ENCODE data around the gene FBXW2.
"Not testable (repeated sequence)": the region's sequence is repeated elsewhere in the genome, so short reads cannot be mapped to it uniquely, and the experiment has no call there.

The FBXW2 gene

DNA sequence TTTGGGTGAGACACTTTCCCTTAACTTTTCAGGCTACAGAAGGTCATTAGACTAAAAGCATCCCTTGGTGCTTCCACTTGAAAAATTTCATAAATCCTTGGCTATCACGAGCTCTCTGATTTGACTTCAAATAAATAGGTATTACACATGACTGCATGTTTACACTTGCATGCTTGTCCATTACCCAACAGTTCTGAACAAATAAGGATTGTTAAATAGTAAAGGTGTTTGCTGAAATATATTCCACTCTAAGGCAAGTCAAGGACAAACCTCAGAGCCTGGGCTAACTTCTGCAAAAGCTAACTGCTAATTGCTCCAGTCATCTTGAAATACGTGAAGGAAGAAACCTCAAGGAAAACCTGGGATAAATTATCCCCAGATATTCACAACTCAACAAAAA is 14.5 kb downstream of the FBXW2 start:
- no peak for DNase-seq

DNA sequence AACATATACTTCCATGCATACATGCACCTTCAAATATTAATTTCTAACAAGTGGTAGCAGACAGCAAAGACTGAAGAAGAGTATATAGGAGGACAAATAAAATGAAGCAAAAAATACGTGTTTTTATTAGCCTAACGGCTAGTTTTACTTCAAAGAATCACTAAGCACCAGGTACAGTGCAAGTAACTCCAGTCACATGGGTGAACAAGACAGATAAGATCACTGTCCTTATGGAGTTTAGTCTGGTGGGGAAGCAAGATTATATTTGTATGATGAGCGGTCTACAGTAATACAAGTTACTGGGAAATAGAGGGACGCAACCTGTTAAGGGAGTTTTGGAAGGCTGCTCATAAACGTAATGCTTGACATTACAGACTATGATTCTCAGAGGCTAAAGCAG is 16.0 kb downstream of the FBXW2 start:
- no peak for DNase-seq

DNA sequence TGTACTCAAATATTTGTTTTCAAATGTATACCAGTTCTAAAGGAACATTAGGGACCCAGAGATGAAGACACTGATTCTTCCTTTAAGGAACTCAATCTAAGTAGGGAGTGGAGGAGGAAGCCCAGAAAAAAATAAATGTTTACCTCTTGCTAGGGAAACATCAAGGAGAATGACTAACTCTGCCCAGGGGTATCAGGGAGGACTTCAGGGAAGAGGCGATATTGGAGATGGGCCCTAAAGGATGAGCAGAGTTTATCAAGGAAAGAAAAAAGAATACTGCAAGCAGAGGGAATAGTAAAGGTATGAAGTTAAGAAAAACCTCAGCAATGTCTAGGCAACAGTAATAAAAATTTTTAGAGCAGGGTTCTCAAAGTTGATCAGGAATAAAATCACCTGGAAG is 16.4 kb downstream of the FBXW2 start:
- DNase-seq, result no peak

DNA sequence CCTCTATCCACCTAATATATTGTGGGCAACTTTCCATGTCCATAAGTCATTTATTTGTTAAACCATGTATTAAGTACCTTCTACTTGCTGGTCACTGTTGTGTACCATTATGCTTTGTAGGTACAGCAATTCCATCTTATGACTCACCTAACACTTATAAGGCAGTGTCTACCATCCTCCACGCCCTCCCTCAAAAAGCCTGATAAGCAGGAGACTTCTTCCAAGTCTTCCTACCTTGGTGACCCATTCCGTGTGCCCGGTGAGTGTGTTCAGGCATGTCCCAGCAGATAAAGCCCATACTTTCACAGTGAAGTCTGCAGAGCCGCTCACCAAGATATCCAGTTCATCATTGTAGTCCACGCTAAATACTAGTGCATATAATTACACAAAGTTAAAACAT is 17.4 kb downstream of the FBXW2 start:
- DNase-seq, result no peak

DNA sequence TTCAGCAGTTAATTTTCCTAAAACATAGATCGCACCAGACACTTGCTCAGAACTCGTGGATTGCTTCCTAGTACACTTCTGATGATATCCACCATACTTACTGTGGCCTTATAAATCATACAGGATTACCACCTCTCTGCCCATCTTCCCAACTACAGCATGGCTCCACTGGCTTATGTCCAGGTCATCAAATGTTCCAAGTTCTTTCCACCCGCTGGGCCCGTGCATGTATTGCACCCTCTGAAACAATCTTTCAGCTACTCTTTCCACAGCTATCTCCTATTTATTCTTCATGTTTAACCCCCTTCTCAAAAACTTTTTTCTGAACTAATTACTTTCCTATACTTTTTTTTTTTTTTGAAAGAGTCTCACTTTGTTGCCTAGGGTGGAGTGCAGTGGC is 18.5 kb downstream of the FBXW2 start:
- no peak for DNase-seq

DNA sequence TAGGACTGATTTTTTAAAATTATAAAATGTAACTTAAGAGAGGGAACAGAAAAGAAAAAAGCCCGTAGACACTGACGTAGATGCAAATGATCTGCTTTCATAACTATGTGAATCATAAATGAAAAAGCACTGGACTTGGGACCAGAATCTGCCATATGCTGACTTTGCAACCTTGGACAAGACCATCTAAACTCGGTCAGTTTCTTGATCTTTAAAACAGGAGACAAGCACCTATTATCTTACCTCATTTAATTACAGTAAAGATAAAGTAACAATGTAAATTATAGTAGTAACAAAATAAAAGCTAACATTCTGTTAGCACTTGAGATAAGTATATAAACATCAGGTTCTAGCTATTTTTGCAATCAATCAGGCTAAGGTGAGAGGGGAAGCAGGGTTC is 20.0 kb downstream of the FBXW2 start:
- no peak for DNase-seq

DNA sequence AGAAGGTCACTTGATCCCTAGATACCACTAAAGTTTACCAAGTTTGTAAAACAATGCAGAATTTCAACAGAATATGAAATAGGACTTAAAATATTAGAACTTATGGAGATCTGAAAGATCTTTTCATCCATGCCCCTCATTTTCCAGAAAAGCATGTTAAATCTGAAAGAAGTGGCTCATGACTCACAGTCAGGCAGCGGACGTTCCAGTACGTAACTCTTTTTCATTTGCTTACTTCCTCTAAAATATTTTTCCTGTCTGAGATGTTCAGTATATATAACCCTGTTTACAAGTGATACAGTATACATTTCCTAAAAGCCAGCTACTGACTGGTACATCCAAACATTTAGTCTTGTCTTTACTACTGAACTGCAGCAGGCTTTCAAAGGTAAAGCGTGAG is 22.3 kb downstream of the FBXW2 start:
- DNase-seq, result peak; percentile 25

DNA sequence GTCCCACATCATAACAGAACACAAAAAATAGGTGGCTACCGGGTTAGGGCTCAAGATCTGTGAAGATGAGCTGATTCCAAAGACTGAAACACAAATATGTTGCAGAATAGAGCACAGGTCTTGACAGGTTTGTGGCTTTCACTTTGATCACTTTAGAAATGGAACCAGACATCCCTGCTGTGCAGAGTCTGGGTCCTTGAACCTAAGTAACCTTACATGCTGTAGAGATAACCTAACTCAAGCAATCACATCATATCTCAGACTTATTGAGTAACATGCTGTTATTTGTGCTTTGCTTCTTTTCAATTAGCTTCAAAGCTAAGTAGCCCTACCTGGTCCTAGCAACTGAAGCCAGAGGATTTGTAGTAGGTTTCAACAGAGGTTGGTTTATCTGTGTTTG is 24.3 kb downstream of the FBXW2 start:
- peak; percentile 56 for DNase-seq

DNA sequence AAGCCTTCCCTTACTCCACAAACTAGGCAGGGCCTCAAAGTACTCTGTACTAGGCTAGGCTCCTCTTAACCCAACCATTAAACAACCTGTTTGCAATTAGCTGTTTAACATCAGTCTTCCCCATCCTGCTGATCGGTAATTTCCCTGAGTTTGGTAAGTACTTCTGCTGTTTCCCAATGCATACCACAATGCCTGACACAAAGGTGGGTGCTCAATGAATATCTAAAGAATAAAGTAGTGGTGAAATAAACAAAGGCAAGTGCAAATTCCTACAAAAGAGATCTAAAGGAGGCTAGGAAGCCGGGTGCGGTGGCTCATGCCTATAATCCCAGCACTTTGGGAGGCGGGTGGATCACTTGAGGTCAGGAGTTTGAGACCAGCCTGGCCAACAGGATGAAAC is 25.0 kb downstream of the FBXW2 start:
- no peak for DNase-seq

DNA sequence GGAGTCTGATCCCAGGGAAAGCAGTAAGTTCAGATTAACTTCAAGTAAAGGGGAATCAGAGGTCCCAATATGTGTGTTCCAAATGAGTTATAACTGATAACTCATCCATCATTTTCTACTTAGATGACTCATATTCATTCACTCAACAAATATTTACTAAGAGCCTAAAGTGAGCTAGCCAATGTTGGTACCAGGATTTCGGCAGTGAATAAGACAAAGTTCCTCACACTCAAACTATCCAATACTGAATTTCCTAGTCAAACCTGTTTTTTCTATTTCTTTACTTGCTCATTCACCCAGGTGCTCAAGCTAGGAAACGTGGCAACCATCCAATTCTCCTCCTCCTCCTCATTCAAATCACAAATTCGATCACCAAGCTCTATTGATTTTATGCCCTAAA is 25.8 kb downstream of the FBXW2 start:
- no peak for DNase-seq

DNA sequence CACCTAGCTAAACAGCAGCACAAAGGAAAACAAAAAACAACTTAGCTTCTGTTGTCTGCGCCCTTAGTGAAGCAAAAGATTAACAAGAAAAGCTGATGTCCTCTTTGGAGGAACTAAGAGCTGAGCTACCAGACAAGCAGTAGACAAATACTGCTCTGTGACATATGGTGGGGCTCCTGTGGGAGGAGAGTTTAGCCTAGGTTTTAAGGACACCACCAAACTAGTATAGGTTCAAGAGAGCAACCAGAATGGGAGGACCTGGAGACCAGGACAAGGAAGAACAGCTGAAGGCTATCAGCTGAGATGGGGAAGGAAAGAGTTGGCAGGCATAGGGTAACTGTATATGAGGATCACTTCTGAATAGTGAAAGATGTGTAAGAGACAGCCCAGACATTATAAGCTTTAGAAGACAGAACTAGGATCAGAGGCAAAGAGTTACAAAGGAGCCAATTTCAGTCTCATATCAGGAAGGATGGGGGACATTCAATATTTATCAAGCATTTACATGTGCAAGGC is 27.2 kb downstream of the FBXW2 start:
- no peak for DNase-seq

DNA sequence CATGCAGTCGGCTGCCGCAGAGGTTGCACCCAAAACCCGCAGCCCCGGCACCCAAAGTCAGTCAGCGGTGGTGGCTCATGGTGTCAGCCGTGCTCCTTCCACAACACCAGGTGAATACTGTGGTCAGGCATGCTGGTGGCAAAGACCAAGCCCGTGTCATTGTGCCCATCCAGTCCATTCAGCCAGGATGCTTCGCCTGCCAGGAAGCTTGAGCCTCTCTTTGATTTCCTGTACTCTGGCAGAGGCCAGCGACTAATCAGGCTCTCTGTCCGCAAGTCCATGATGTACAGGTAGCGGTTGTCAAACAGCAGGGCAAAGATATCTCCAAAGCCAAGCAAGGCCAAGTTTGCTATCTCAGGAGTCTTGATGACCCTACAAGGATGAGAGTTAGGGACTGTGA is 28.7 kb downstream of the FBXW2 start:
- DNase-seq, result no peak

DNA sequence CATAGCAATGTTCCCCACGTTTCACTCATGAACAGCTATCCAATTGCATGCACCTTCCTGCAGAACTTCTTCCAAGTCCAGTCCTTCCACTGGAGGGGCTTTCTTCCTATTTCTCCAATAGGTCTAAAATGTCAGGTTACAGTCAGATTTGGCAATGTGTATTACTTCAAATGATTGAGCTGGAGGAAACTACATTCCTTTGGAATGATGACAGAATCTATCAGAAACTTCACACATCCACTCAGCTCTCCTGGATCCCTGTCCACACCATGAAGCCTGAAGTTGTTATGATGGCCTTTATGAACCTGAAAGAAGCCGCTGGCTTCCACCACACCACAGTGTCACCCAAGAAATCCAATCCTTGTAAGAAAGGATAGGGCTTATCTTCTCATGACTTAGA is 32.2 kb downstream of the FBXW2 start:
- DNase-seq, result no peak

DNA sequence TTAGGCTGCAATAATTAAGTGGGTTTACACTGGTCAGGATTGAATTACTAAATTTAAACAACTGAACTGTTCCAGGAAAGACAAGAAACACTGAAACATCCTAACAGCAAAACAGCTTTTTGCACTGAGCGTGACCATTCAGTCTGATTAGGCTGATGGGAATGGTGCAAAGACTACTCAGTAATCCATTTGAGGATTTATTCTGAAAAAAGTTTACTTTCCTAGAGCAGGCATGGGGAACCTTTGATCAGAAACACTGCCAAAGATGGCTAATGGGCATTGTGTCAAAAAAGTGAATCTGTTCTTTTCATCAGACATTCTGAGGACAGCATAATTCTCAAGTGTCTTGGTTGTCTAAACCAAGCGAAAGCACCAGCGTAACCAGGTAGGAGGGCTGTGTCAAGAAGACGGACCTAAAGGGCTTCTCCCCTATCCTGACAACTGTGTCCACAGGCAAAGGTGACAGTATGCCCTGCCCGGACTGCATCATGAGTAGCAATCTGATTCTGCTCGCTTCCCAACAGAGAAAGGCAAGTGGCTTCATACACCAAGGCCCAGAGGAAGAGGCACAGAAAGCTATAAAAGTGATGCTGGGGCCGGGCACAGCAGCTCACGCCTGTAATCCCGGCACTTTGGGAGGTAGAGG is 33.3 kb downstream of the FBXW2 start:
- DNase-seq, result no peak

DNA sequence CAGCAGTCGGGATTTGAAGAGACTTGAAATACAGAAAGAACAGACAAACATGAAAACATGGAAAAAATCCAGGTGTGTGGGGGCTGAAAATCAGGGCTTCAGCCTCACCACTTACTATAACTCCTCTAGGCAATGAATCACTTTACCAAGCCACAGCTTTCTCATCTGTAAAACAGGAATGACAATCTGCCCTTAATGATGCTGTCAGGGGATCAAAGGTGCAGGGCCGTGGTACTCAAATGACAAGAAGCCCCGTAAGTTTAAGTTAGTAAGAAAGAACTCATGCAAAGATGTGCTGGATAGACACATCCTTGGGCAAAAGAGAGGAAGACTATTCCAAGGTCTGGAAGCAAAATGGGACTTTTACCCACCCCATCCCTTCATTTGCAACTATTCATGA is 34.7 kb downstream of the FBXW2 start:
- no peak for DNase-seq

DNA sequence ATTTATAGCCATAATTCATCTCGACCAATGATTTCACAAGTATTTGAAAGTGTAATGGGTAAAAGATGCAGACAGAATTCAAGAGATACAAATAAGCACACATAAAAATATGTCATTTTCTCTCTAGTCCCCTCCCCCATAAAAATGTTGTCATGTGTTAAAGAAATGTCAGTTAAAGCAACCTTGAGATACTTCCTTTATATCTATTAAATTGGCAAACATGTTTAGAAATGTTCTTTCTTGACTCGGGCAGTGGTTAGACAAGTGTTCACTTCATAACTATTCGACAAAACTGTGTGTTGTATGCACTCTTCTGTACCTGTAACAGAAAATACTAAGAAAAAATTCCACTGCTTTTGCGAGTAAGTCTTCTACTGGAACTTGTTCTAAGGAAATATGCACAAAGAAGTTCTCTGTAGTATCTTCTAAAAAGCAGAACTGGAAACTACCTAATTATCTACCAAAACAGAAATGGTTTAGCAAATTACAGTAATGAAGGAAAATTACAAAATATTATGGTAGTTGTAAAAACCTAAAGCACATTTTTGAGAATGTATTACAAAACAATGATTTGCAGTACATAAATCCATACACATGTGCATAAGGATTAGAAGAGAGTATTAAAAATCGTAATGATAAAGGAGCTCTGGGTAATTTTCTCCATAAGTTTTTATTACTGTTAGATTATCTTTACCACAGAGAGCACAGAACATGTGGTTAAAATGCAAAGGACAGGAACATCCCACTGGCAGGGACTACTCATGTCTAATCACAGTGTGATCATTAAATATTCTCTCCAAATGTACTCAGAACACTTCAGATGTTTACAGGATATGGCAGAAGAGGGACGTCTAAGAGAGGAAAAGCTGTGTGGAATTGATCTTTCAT is 35.9 kb downstream of the FBXW2 start:
- DNase-seq, result no peak

DNA sequence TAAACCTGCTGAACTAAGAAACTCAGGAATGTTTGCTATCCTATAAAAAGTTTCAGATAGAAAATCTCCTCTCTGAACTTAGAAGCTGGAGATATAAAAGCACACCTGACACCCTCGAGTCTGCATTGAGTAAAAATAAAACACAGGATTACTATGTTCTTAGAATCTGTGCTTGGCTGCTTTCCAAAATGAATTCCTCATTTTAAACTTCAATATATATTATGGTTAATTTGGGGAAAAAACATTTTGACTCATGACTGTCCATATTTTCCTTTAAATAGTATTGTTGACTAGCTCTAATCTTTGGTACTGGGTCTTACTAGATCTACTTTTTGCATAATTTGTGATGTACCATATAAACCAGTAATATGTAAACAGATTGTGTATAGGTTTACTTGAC is 36.7 kb downstream of the FBXW2 start:
- DNase-seq, result no peak

DNA sequence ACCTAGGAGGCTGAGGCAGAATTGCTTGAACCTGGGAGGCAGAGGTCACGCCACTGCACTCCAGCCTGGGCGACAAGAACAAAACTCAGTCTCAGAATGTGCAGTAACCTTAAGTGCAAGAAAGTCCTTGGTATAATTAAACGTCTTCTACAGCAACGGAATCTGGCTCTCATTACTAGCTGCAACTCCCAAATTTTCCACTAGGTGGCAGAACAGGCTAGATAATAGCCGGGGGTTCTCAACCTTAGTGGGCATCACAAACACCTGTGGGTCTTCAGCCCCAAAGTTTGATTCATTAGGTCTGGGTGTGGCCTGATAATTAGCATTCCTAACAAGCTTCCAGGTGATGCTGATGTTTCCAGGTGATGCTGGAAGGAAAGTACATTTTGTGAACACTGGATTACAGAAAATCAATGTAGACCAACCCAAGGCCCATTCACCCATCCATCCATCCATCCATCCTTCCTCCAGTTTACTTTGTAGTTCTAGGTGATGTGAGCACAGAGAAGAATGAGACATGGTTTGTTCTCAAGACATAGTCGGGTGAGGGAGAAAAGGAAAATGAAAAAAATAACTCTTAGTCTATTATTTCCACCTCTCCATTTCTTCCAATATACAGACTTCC is 37.3 kb downstream of the FBXW2 start:
- DNase-seq, result peak; percentile 73

DNA sequence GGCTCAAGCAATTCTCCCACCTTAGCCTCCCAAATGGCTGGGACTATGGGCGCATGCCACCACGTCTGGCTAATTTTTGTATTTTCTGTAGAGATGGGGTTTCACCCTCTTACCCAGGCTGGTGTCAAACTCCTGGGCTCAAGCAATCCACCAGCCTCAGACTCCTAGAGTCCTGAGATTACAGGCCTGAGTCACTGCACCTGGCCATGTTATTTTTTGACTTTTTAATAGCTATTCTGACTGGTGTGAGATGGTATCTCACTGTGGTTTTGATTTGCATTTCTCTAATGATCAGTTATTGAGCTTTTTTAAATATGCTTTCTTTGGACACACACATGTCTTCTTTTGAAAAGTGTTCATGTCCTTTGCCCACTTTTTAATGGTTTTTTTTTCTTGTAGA is 38.2 kb downstream of the FBXW2 start:
- no peak for DNase-seq

DNA sequence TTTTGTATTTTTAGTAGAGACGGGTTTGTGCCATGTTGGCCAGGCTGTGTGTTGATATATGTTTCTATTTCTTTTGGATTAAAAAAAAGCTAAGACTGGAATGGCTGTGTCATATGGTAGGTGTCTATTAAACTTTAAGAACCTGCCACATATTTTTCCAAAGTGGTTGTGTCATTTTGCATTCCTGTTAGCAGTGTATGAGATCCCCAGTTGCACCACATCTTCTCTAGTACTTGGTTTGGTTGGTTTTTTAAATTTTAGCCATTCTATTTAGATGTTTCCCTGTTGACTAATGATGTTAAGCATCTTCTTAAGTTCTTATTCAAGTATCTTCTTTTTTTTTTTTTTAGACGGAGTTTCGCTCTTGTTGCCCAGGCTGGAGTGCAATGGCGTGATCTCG is 42.8 kb downstream of the FBXW2 start:
- DNase-seq, result no peak

DNA sequence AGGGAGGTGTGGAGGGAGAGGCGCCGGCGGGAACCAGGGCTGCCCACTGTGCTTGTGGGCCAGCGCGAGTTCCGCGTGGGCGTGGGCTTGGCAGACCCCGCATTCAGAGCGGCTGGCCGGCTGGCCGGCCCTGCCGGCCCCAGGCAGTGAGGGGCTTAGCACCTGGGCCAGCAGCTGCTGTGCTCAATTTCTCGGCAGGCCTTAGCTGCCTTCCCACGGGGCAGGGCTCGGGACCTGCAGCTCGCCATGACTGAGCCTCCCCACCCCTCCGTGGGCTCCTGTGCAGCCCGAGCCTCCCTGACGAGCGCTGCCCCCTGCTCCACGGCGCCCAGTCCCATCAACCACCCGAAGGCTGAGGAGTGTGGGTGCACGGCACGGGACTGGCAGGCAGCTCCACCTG is 46.9 kb downstream of the FBXW2 start:
- not testable (repeated sequence) for DNase-seq

DNA sequence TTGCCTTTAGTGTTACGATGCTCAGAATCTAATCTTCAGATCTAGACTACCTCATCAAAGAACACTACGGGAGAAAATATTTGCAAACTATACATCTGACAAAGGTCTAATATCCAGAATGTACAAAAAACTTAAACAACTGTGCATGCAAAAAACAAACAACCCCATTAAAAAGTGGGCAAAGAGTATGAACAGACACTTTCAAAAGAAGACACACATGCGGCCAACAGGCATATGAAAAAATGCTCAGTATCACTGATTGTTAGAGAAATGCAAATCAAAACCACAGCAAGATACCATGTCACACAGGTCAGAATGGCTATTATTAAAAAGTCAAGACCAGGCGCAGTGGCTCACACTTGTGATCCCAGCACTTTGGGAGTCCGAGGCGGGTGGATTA is 47.9 kb downstream of the FBXW2 start:
- DNase-seq, result no peak

DNA sequence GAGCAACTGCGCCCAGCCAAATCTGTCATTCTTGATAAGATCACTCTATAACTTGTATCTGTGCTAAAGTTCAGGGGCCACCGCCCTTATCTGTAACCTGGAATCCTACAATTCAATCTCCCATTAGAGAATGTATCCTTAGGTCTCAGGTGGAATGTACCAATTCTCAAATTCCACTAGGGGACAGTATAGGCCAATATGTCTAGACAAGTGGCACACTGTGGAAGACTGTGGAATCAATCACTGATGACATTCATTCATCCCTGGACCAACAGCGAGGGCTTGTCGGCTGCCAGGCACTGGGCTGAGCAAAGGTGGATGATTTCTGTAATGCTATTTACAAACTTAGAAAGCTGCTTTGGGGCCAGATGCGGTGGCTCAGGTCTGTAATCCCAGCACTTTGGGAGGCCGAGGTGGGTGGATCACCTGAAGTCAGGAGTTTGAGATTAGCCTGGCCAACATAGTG is 50.2 kb downstream of the FBXW2 start:
- DNase-seq, result peak; percentile 59

DNA sequence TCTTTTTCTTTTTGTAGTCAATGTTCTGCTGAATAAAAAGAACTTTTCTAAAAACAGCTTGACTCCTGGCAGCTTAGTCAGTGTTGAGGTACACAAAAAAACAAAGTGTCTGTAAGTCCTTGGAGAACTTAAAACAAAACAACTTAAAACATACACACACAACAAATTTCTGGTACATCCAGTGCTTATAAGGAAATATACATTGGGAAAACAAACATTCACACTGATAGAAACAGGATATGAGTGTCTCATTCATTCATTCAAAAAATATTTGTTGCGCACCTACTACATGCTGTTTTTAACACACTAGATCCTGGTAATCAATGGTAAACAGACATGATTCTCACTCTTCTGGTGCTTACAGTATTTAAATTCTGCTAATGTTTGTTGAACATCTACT is 51.5 kb downstream of the FBXW2 start:
- DNase-seq, result no peak

Data from activated CD4-positive, alpha-beta T cell treated with anti-CD3 and anti-CD28 coated beads, Interleukin-10, Interleukin-2, amounts not matched to agents 100 ng/mL and 50 ng/mL, durations not matched to agents 16 hours and 8 hours (primary cell).